Measurements from ENCODE around the gene GBP5. TPM values are rescaled to one million over a fixed set of nuclear protein-coding genes. Genes with fewer than 3 reads are reported as not detected.
"Not testable (repeated sequence)": the region's sequence is repeated elsewhere in the genome, so short reads cannot be mapped to it uniquely, and the experiment has no call there.

Gene GBP5
- total RNA-seq, 4 donors from 2014 or later = 2.4 to 6.4 (median 4.8) TPM

GRCh38 chr1:89261926-89262515 lies 10.6 kb downstream of the GBP5 start:
- WGBS, 2 donors = 23 to 27% methylated on average over 6 of the region's 6 CpGs
- peak overlapping the region in 3 of 4 donors; percentile 7 to 53 (median 48) for H3K27ac ChIP-seq

GRCh38 chr1:89260566-89261255 lies 11.9 kb downstream of the GBP5 start:
- Histone ChIP-seq H3K36me3 (no peaks in the 10 kb centered on the region), H3K27me3 (no peaks in the 10 kb centered on the region), H3K27ac (peak overlapping the region in 3 of 4 donors; percentile 7 to 53 (median 40)), H3K9me3 (no peaks in the 10 kb centered on the region), H3K4me3 (peak overlapping the region in 1 of 4 donors; percentile 37), H3K4me1 (peaks cover 0 to 38% (median 15%) of the 10 kb centered on the region in 3 donors)
- 55 to 64% methylated on average over 5 of the region's 5 CpGs for WGBS, 2 donors
- intact Hi-C loops (cut with DNase I) = no loop called here
- DNase-seq = no peak
- TF ChIP-seq CTCF (IDR thresholded peaks at IDR 0.05) = no peak

More at GRCh38 chr1:89261926-89262515, 10.6 kb downstream of the GBP5 start:
- H3K27me3 ChIP-seq = no peaks in the 10 kb centered on the region
- TF ChIP-seq POLR2A (IDR thresholded peaks at IDR 0.05) (no peak), CTCF (IDR thresholded peaks at IDR 0.05) (no peak)
- H3K4me1 ChIP-seq = peaks cover 0 to 38% (median 15%) of the 10 kb centered on the region in 3 donors
- intact Hi-C loops (cut with DNase I) = no loop called here
- DNase-seq = no peak
- H3K36me3 ChIP-seq = no peaks in the 10 kb centered on the region
- H3K9me3 ChIP-seq = no peaks in the 10 kb centered on the region
- H3K4me3 ChIP-seq = peak overlapping the region in 3 of 4 donors; percentile 24 to 49 (median 26)

GRCh38 chr1:89260042-89260441 lies 12.6 kb downstream of the GBP5 start:
- Histone ChIP-seq H3K27ac (peak overlapping the region in 2 of 4 donors; percentile 25 to 53), H3K27me3 (no peaks in the 10 kb centered on the region), H3K4me1 (peaks cover 0 to 40% (median 15%) of the 10 kb centered on the region in 3 donors), H3K9me3 (no peaks in the 10 kb centered on the region), H3K4me3 (no peak overlapping the region), H3K36me3 (no peaks in the 10 kb centered on the region)
- TF ChIP-seq CTCF (IDR thresholded peaks at IDR 0.05) = no peak
- no peak for TF ChIP-seq POLR2A (IDR thresholded peaks at IDR 0.05)
- 86 to 92% methylated on average over 3 to 4 of the region's 4 CpGs for WGBS, 2 donors
- DNase-seq = no peak
- intact Hi-C loops (cut with DNase I) = no loop called here

- H3K9me3 ChIP-seq = no peaks in the 10 kb centered on the region
- H3K27me3 ChIP-seq = no peaks in the 10 kb centered on the region
- H3K4me3 ChIP-seq = no peak overlapping the region
- peaks cover 0 to 46% (median 15%) of the 10 kb centered on the region in 3 donors for H3K4me1 ChIP-seq
- WGBS, 2 donors = 68 to 74% methylated on average over 8 to 11 of the region's 11 CpGs
- no peaks in the 10 kb centered on the region for H3K36me3 ChIP-seq
- no peak overlapping the region for H3K27ac ChIP-seq
- TF ChIP-seq POLR2A (IDR thresholded peaks at IDR 0.05) (no peak), CTCF (IDR thresholded peaks at IDR 0.05) (no peak)
- intact Hi-C loops (cut with DNase I) = no loop called here
- no peak for DNase-seq
These were observed 13.2 kb downstream of the GBP5 start for GRCh38 chr1:89259283-89259971.

GRCh38 chr1:89257041-89257440 lies 15.6 kb downstream of the GBP5 start:
- no peak overlapping the region for H3K27ac ChIP-seq
- 70 to 84% methylated on average over 2 of the region's 2 CpGs for WGBS, 2 donors

GRCh38 chr1:89255581-89255980 lies 17.1 kb downstream of the GBP5 start:
- 95% methylated on average over 8 of the region's 8 CpGs for WGBS, 2 donors
- H3K27ac ChIP-seq; H3K4me3 ChIP-seq; H3K36me3 ChIP-seq; H3K9me3 ChIP-seq; intact Hi-C loops (cut with DNase I); DNase-seq; H3K27me3 ChIP-seq: not testable (repeated sequence)
- peaks cover 0 to 23% (median 5%) of the 10 kb centered on the region in 3 donors for H3K4me1 ChIP-seq

More at GRCh38 chr1:89257041-89257440, 15.6 kb downstream of the GBP5 start:
- Histone ChIP-seq H3K4me1 (peaks cover 0 to 38% (median 9%) of the 10 kb centered on the region in 3 donors), H3K27me3 (no peaks in the 10 kb centered on the region), H3K4me3 (no peak overlapping the region), H3K36me3 (no peaks in the 10 kb centered on the region), H3K9me3 (no peaks in the 10 kb centered on the region)
- TF ChIP-seq CTCF (IDR thresholded peaks at IDR 0.05) (no peak), POLR2A (IDR thresholded peaks at IDR 0.05) (no peak)
- no peak for DNase-seq
- intact Hi-C loops (cut with DNase I) = no loop called here

Data from esophagus squamous epithelium (tissue), 5 donors.